K562 (cell line): ENCODE data around the gene CPLX3. TPM values are rescaled to one million over a fixed set of nuclear protein-coding genes. Genes with fewer than 3 reads are reported as not detected.
A peak's percentile ranks its signal among the peaks of the same experiment; 100 is the strongest.

Experiments
- ATF7 ChIP-seq: fragments of 450-650 bp; IDR thresholded peaks from 2 replicates; pipeline ENCODE4 v1.7.1; 2014; ENCODE audit warnings: mild to moderate bottlenecking, moderate library complexity
- CBFA2T2 ChIP-seq: fragments of 450-650 bp; conservative IDR thresholded peaks from 2 replicates; pipeline ENCODE4 v1.6.1; 2017; ENCODE audit warnings: mild to moderate bottlenecking
- ERF ChIP-seq: fragments of 450-650 bp; formaldehyde crosslinking; IDR thresholded peaks from 2 replicates; pipeline ENCODE4 v1.4.0; 2020; ENCODE audit warnings: mild to moderate bottlenecking, mixed read lengths
- ETV1 ChIP-seq: fragments of 450-650 bp; conservative IDR thresholded peaks from 2 replicates; pipeline ENCODE4 v1.6.1; 2016; ENCODE audit warnings: missing genetic modification characterization, control low read depth, low read depth, missing compliant biosample characterization
- GABPA ChIP-seq: fragments of 200-800 bp; sonication (Bioruptor generic); conservative IDR thresholded peaks from 2 replicates; pipeline ENCODE4 v1.6.1; 2016; ENCODE audit warnings: low read depth, missing genetic modification characterization, missing compliant biosample characterization
- IRF9 ChIP-seq: fragments of 450-650 bp; IDR thresholded peaks from 2 replicates; pipeline ENCODE4 v1.6.1; 2016; ENCODE audit warnings: missing biosample characterization, missing genetic modification characterization
- NCOA6 ChIP-seq: fragments of 450-650 bp; IDR thresholded peaks from 2 replicates; pipeline ENCODE4 v1.6.1; 2017; ENCODE audit warnings: mild to moderate bottlenecking
- PML ChIP-seq: IDR thresholded peaks from 2 replicates; pipeline ENCODE4 v1.6.1; 2012; ENCODE audit warnings: low read length, inconsistent platforms
- SIN3A ChIP-seq, 2 experiments: fragments of 150-350 bp in 1 of 2; IDR thresholded peaks; 2 replicates each; pipeline ENCODE4 v1.6.1; 2011 to 2016; ENCODE audit warnings: borderline replicate concordance in 2 of 2, low read depth in 2 of 2, low read length in 2 of 2, mild to moderate bottlenecking in 2 of 2, moderate library complexity in 2 of 2; ENCODE audit not compliant: control insufficient read depth in 1 of 2
- UBTF ChIP-seq, 2 experiments: IDR thresholded peaks; 2 replicates each; pipeline ENCODE4 v1.6.1; 2012; ENCODE audit warnings: improper control_type of control experiment in 2 of 2, low read depth in 2 of 2, low read length in 2 of 2, borderline replicate concordance in 1 of 2
- USF2 ChIP-seq: sonication (generic); formaldehyde crosslinking; IDR thresholded peaks from 2 replicates; pipeline ENCODE4 v1.5.0; 2020; ENCODE audit warnings: missing genetic modification reagents
- ZFP1 ChIP-seq: fragments of 450-650 bp; formaldehyde crosslinking; IDR thresholded peaks from 2 replicates; pipeline ENCODE4 v1.4.0; 2020; ENCODE audit warnings: mild to moderate bottlenecking, mixed read lengths
- ZNF239 ChIP-seq: fragments of 250-450 bp; sonication (Bioruptor Pico); IDR thresholded peaks from 2 replicates; pipeline ENCODE4 v1.4.0; 2020; ENCODE audit warnings: mild to moderate bottlenecking
- ZNF395 ChIP-seq: fragments of 200-800 bp; sonication (Bioruptor generic); IDR thresholded peaks from 2 replicates; pipeline ENCODE4 v1.6.1; 2017; ENCODE audit warnings: missing genetic modification characterization, missing compliant biosample characterization
- ZNF445 ChIP-seq: fragments of 250-450 bp; sonication (Bioruptor Pico); IDR thresholded peaks from 2 replicates; pipeline ENCODE4 v1.4.0; 2020; ENCODE audit warnings: low read depth, mild to moderate bottlenecking, moderate library complexity
- polyA plus RNA-seq, 8 experiments: library from polyadenylated mRNA; depleted of rRNA in 4 of 8; stranded (reverse) in 5 of 8; unstranded in 3 of 8; fragments of >200 nt; fragmentation: Nextera tagmentation in 2 of 8; fragmentation: Illumina TruSeq in 1 of 8; extraction: Ambion mirVana in 2 of 8; extraction: Trizol in 1 of 8; gene quantifications; 2 replicates each; pipeline versions ENCODE4 v1.2.1 to v1.2.3, GENCODE V29; 2011 to 2014; ENCODE audit warnings: inconsistent platforms in 1 of 8, missing spikeins in 1 of 8
- total RNA-seq, 7 experiments: library from RNA; depleted of rRNA in 6 of 7; stranded (reverse); fragments of >200 nt in 6 of 7; fragmentation: Illumina TruSeq in 2 of 7; extraction: Trizol in 2 of 7; gene quantifications; 2 replicates each; pipeline versions ENCODE4 v1.2.1 to v1.2.3, GENCODE V29; 2011 to 2021; ENCODE audit warnings: low replicate concordance in 1 of 7

Gene CPLX3
- total and polyA plus RNA-seq, 9 of the 15 experiments (the other 6 are each of a cell fraction or from before 2014, with no cell fraction given) = not detected

- TF ChIP-seq IRF9 (tag) (no peak), ZNF395 (CRISPR knock-in tag) (peak; percentile 50; the same call in 1 of the 2 replicates), ETV1 (tag) (0 out of 2 replicates have a peak, but pooled peaks have one; percentile 22), ZFP1 (CRISPR knock-in tag) (0 out of 2 replicates have a peak, but pooled peaks have one; percentile 31), GABPA (tag) (0 out of 2 replicates have a peak, but pooled peaks have one; percentile 17), USF2 (CRISPR knock-in tag) (peak; percentile 25; the same call in 1 of the 2 replicates), PML (no peak), ZNF239 (CRISPR knock-in tag) (no peak), ERF (no peak), CBFA2T2 (no peak), NCOA6 (no peak), ZNF445 (CRISPR knock-in tag) (no peak), SIN3A (IDR thresholded peaks at IDR 0.05; ENCODE audit: borderline replicate concordance in 2 of 2, control insufficient read depth in 1 of 2, low read depth in 2 of 2, low read length in 2 of 2) (peak; percentile 20 to 79; a peak in 1 of 4 replicates), ATF7 (0 out of 2 replicates have a peak, but pooled peaks have one; percentile 23), UBTF (IDR thresholded peaks at IDR 0.05; ENCODE audit: borderline replicate concordance in 1 of 2, low read depth in 2 of 2, low read length in 2 of 2) (no peak)
Observed at GRCh38 chr15:74783072-74783807, 43.2 kb upstream of the CPLX3 start (continued).
